Measurements from ENCODE around the gene ISYNA1.
A peak's percentile ranks its signal among the peaks of the same experiment; 100 is the strongest.

The ISYNA1 gene

DNA sequence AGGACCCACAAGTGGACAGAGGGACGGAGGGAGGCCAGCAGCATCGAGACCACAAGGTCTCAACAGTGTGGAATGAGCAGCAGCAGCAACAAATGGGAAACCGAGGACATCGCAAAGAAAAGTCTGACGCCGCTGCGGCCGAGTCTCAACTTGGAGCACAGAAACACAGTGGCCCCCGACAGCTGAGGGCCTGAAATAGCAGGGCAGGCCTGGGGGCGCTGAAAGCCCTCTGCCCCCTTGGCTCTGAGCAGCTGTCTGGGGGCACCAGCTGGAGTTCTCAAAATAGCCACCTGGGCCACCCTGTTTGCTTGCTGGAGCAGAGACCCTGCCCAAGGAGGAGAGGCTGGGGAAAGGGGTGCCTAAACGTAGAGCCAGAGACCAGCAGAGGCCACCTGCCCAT lies 5.9 kb upstream of the ISYNA1 start:
- no peak for DNase-seq (ENCODE audit: low read depth)
- TF ChIP-seq CTCF (IDR thresholded peaks at IDR 0.05; ENCODE audit: low read depth, low read length, missing control alignments) = no peak
- H3K4me3 ChIP-seq (ENCODE audit: low read depth, low read length) = no peak overlapping the region

DNA sequence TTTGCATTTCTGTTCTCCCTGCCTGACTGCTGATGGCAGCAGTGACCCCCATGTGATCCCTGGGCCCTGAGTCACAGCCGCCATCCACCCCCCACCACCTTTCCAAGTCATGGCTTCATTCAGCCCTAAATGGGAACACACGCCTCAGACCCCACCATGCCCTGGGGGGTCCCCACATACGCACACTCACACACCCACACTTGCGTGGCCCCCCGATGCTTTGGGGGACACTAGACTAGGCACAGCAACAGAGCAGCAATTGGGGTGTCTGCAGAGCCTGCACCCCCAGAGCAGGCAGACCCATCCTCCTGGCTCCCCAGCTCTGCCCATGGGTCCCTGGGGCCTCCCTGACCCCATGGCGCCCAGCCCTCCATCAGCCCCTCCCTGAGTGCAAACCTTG lies 5.5 kb upstream of the ISYNA1 start:
- no peak for DNase-seq (ENCODE audit: low read depth)
- H3K4me3 ChIP-seq (ENCODE audit: low read depth, low read length) = no peak overlapping the region
- TF ChIP-seq CTCF (IDR thresholded peaks at IDR 0.05; ENCODE audit: low read depth, low read length, missing control alignments) = no peak

GRCh38 chr19:18442941-18443340 lies 5.0 kb upstream of the ISYNA1 start:
- TF ChIP-seq CTCF (IDR thresholded peaks at IDR 0.05; ENCODE audit: low read depth, low read length, missing control alignments) = no peak
- DNase-seq (ENCODE audit: low read depth) = no peak

GRCh38 chr19:18441804-18442788 lies 4.2 kb upstream of the ISYNA1 start:
- H3K4me3 ChIP-seq (ENCODE audit: low read depth, low read length) = no peak overlapping the region
- TF ChIP-seq CTCF (IDR thresholded peaks at IDR 0.05; ENCODE audit: low read depth, low read length, missing control alignments) = no peak
- no peak for DNase-seq (ENCODE audit: low read depth)

More at GRCh38 chr19:18442941-18443340, 5.0 kb upstream of the ISYNA1 start:
- no peak overlapping the region for H3K4me3 ChIP-seq (ENCODE audit: low read depth, low read length)

GRCh38 chr19:18440936-18441803 lies 3.2 kb upstream of the ISYNA1 start:
- TF ChIP-seq CTCF (IDR thresholded peaks at IDR 0.05; ENCODE audit: low read depth, low read length, missing control alignments) = no peak
- no peak for DNase-seq (ENCODE audit: low read depth)
- no peak overlapping the region for H3K4me3 ChIP-seq (ENCODE audit: low read depth, low read length)

DNA sequence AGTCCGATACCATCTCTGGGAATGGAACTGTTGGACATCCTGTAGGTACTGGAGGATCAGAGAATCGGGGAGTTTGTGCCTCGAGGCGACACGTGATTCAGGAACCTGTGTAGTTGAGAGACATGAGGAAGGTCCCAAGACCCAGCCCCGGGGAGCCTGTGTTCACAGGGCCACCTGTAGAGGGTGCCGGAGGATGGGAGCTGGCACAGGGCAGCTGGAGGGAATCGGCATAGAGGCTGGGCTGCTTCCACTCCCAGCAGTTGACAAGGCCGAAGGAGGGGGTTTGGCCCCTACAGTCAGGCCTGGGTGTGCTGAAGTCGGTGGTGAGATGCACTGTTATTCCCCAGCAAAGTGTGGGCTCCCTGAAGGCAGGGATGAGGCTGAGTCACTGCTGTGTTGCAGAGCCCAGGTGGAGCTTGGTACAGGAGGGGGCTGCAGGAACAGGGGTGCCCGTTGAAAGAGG lies 2.5 kb upstream of the ISYNA1 start:
- DNase-seq (ENCODE audit: low read depth) = no peak
- no peak overlapping the region for H3K4me3 ChIP-seq (ENCODE audit: low read depth, low read length)
- peak; percentile 49 for TF ChIP-seq CTCF (IDR thresholded peaks at IDR 0.05; ENCODE audit: low read depth, low read length, missing control alignments)

Measured in GM12864 (cell line).